GM18502 (cell line): ENCODE results near the gene UBE2QL1.
"Not testable (repeated sequence)": the region's sequence is repeated elsewhere in the genome, so short reads cannot be mapped to it uniquely, and the experiment has no call there.

Source experiments
- ATAC-seq: cut with Tn5 transposase; IDR thresholded peaks from one replicate; pipeline ENCODE4 v1.9.1; 2021; ENCODE audit warnings: mild to moderate bottlenecking; ENCODE audit not compliant: unreplicated experiment, poor library complexity

UBE2QL1 gene

DNA sequence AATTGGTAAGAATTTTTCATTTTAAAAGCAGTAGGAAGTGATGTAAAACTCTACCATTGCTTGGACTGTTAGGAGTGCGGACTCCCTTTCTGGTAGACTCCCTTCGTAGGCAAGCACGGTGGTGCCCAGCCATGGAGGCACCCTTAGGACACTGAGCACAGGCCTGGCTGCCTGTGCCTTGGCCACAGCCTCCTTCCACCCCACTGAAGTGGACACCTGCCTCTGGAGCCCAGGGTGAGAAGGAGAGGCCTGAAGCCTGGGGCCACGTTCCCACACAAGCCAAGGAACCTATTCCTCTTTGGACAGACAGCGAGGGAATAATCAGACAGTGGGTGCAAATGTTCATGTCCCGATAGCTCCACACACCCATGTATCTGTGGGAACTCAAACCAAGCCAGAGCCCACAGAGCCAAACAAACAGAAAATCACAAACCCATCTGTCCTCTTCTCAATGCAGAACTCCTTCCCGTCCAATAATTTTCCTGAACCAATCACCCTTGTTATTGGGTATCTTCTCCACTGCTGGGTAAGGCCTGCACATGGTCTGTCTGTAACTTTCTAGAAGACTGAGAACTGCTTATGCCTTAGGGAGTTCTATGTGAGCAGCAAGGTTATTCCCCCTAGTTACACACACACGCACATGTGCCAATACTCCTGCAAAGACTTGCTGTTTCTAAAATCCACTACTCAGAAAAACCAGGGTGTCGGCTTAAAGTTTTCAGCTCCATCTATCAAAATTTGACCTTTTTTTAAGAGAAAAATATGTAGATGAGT is 45.2 kb downstream of the UBE2QL1 start:
- ATAC-seq, result no peak

DNA sequence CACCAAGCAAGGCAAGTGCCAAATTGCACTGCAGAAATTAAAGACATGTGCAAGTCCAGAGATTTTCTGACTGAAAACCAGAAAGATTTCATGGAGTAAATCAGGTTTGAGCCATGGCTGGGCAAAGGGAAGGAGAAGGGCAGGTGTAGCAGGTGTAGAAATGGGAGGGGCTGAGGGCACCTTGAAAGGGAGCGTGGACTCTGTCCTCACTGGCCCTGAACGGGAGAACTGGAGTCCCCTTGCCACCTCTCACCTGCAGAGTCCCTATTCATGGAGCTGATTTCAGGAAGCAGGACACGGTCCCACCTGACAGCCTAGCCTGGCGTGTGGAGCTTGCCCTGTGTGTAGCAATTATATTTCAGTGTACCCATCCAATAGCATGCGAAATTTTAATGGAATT is 46.3 kb downstream of the UBE2QL1 start:
- ATAC-seq, result no peak

DNA sequence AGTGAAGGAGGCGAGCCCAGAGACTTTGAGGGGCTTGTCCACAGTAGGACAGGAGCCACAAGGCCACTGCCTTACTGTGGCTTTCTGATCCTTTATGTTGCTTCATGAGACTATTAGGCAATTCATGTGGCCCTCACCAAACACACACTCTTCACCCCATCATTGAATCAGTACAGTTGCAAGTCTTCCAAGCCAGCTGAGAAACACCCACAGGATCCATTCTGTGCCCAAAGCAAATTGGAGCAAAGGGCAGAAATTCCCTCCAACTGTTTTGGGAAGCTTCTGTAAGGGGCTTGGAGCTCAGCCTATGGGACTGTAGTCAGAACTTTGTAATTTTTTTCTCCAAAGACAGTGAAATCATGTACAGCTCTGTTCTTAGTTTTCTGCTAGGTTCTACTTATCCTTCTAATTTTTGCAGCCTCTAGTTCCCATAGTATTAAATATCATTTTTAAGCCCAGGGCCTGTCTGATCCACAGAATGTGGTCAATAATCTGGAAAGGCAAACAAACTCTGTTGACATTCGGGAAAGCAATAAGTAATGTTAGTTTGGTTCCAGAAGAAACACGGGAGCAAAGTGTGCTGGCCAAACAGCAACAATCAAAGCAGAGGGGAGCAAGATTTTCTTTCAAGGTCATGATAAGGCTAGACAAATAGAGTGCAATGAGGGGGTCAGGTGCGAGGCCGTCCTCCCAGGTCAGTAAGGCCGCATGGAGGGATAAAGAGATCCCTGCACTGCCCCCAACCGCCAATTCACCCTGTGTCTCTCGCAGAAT is 47.0 kb downstream of the UBE2QL1 start:
- ATAC-seq, result no peak

GRCh38 chr5:6496207-6496584 is 47.5 kb downstream of the UBE2QL1 start:
- peak; percentile 94 for ATAC-seq

GRCh38 chr5:6496636-6497035 is 48.0 kb downstream of the UBE2QL1 start:
- no peak for ATAC-seq

- no peak for ATAC-seq
These were observed 48.6 kb downstream of the UBE2QL1 start for GRCh38 chr5:6497262-6497661.

GRCh38 chr5:6498968-6499367 is 50.3 kb downstream of the UBE2QL1 start:
- no peak for ATAC-seq

- no peak for ATAC-seq
These were observed 53.0 kb downstream of the UBE2QL1 start for GRCh38 chr5:6501701-6502100.

DNA sequence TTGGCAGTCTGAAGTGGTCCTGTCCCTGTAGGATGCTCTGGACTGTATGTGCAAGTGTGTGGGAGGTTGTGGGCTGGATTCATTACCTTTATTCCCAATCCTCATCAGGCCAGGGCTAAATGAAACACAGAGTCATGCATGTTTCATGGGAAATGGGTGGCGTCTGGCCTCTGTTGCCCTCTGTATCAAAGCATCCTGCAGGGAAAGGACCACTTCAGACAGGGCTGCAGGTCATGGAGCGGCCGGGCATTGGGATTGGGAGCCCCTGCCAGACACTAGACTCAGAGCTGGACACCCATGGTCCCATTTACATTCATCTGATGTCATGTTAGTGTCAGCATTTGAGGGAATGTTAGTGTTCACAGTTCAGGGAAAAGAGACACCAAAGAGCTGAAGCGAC is 53.8 kb downstream of the UBE2QL1 start:
- ATAC-seq, result no peak

DNA sequence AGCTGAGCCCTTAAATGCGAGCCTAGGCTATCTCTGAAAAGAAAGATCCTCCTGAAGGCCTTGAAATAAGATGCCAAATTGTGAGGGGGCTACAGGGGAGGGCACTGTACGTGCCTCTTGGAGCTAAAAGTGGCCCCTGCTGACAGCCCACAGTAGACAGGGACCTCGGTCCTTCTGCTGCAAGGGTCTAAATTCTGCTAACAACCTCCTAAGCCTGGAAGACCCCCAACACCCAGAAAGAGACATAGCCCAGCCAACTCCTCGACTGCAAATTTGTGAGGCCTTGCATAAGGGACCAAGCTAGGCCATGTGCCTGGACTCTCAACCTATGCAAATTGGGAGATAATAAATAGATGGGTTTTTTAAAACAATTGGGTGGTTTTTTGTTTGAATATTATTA is 54.7 kb downstream of the UBE2QL1 start:
- no peak for ATAC-seq

DNA sequence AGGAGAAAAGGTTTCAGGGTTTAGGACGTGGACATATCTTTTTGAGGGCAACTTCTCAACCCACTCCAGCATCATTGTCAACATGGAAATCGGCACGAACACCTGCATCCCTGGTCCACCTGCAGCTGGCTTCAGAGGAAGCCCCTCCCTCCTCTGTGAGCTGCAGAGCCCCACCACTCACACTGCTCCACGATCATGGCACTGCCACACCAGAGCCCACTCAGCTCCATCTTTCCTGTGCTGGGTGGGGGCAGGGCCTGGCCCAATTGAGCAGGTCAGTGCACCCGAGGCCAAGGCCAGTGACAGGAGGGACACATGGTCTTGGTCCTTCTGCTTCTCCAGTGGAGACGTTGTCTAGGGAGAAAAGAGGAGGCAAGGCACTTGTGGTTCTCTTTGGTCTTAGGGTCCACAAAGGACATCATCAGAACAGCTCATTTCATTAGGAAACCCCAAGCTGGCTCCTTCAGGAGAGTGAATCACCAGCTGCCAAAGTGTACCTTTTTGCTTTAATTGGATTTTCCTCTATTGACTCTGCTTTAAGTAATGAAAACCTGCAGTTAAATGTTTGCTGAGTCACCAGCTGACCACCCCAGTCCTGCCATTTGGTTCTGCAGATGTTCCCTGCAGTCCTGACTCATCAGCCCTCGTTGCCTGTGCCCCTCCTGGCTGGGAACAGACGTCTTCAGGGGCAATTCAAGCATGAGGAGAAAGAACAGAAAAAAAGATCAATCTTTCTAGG is 56.2 kb downstream of the UBE2QL1 start:
- ATAC-seq, result no peak

DNA sequence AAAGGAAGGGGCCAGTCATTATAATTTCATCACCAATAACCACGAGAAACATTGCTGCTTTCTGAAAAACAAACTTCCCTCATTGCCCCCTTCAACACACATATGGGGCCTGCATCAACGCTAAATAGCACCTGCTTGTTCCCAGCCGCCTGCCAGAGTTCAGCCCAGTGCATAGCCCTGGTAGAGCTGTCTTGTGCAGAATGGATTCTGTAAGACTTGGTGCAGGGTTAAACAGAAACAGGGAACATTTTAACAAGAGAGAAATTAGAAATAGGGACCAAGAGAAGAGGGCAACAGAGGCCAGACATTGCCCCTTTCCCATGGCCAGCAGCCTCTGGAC is 56.7 kb downstream of the UBE2QL1 start:
- no peak for ATAC-seq

DNA sequence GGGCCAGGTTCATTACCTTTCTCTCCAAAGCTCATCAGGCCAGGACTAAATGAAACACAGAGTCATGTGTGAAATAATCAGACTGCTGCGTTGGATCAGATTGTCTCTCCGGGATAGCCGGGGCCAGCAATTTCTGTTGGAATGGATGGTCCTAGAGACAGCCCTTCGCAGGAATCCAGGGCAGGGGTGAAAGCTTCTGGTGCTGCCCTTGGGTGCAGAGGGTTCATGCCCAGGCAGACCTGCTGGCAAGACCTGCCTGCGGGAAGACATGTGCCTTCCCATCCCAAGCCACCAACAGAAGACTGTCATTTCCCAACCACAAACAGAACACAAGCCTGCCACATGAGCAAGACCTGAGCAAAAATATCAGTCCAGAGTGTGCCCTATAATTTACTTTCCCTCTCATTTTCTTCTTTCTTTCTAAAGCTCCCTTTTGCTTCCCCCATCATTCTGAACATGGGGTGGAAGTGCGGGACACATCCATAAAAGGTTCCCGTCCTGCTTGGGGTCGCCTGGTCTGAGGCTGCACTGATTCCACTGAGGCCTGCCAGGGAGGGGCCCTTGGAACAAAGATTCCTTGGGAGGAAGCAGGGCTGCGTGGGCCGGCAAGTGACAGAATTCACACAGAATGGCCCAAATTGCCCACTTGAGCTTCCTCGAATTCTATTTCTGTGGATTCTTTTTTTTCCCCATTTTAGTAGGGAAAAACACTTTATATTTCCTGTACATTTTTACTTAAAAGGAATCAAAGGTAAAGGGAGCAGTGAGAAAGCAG is 57.3 kb downstream of the UBE2QL1 start:
- ATAC-seq, result no peak

- ATAC-seq, result no peak
These were observed 58.0 kb downstream of the UBE2QL1 start for GRCh38 chr5:6506611-6507010.

DNA sequence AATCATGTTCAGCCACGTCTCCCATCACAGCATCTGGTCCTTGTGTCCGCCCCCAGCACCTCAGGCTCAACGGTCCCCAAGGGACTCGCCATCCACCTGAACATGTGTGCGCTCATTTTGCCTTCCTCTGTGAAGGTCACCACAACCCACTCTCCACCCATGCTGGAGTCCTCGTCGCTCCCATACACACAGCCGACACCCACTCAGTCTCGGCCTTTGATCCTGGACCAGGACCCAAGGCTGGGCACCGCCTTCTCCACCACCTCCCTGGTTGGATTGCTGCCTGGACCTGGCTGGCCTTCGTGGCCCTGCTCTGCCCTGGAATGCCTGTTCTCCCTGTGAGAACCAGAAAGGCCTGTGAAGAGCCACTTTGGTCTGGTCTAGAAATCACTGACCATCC is 60.3 kb downstream of the UBE2QL1 start:
- no peak for ATAC-seq

DNA sequence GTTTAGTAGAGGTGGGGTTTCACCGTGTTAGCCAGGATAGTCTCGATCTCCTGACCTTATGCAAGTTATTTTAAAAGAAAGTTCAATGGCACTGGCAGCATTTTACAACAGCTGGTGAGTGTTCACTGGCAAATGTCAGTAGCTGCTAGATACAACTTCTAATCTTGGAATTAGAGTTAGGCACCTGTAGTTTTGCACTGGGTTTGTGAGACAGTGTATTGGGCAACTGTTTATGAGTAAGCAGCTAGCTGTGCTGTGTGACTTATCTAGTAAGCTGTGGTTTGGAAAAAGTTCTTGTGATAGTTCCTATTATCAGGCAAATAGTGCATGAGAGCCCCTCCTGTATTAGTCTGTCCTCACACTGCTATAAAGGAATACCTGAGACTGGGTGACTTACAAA is 61.5 kb downstream of the UBE2QL1 start:
- ATAC-seq, result no peak

DNA sequence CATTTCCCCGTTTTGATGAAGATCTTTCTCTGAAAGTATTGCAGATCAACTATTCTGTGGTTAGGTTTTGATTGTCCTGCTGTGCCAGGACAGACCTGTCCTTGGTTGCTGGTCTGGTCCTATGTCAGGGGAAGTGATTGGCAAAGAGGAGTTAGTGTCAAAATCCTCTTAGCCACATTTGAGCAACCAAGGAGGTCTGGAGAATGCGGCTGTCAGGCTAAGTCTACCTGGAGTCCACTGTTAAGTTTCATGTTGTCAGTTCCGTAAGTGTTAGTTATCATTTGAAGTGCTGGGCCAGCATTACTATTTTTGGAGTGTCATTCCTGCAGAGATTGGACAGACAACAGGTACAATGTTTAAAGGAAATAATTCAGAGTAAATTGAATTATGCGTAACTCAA is 62.3 kb downstream of the UBE2QL1 start:
- no peak for ATAC-seq

DNA sequence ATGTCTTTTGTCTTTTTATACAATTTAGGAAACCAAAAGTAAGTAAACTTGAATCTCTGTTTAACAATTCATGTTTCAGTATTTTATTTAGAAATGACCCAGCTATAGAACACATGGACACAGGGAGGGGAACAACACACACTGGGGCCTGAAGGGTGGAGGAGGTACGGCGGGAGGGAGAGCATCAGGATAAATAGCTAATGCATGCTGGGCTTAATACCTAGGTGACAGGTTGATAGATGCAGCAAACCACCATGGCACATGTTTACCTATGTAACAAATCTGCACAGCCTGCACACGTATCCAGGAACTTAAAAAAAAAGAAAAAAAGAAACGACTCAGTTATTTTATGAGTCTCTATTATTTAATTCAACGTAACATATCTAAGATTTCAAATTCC is 67.2 kb downstream of the UBE2QL1 start:
- not testable (repeated sequence) for ATAC-seq

DNA sequence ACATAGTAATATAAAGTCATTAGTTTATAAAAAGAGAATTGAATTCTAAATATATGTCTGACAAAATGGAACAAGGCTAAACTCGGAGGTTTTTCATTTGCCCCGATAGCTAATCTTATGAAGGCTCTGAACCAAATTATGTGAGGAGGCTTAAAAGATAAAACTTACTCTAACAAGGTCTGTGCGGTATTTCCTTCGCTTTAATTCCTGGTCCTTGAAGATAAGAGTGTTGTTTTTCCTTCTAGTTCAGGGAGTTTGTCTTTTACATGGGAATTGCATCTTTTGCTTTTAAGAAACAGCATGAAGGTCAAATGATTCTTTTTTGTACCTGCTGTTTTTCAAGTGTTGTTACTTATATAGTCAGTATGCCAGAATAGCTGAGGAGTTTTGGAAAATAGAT is 68.2 kb downstream of the UBE2QL1 start:
- no peak for ATAC-seq

DNA sequence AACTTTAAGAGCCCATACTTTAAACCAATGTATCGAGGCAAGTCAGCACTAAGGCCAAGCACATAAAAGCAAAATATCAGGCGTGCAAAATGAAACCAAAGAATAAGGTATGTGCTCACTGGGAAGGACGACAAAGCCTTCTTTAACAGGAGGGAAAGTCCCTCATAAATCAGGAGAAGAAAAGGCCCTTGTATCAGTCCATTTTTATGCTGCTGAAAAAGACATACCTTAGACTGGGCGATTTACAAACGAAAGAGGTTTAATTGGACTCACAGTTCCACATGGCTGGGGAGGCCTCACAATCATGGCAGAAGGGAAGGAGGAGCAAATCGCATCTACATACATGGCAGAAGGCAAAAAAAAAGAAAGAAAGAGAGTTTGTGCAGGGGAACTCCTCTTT is 68.9 kb downstream of the UBE2QL1 start:
- no peak for ATAC-seq
